Measurements from ENCODE around the gene C20orf204.

Gene C20orf204

GRCh38 chr20:64036346-64037198 lies 590 bp downstream of the C20orf204 start:
- no peak for TF ChIP-seq CTCF (IDR thresholded peaks at IDR 0.05; ENCODE audit: insufficient read depth, missing control alignments)
- DNase-seq (ENCODE audit: insufficient read length, low spot score) (no peak), FAIRE-seq (no peak)

GRCh38 chr20:64037199-64037497 lies 1.2 kb downstream of the C20orf204 start:
- no peak for TF ChIP-seq CTCF (IDR thresholded peaks at IDR 0.05; ENCODE audit: insufficient read depth, missing control alignments)
- no peak for DNase-seq (ENCODE audit: insufficient read length, low spot score)
- FAIRE-seq = no peak

GRCh38 chr20:64037498-64038213 lies 1.7 kb downstream of the C20orf204 start:
- FAIRE-seq (no peak), DNase-seq (ENCODE audit: insufficient read length, low spot score) (no peak)
- no peak for TF ChIP-seq CTCF (IDR thresholded peaks at IDR 0.05; ENCODE audit: insufficient read depth, missing control alignments)

GRCh38 chr20:64038224-64038564 lies 2.2 kb downstream of the C20orf204 start:
- no peak for TF ChIP-seq CTCF (IDR thresholded peaks at IDR 0.05; ENCODE audit: insufficient read depth, missing control alignments)
- FAIRE-seq (no peak), DNase-seq (ENCODE audit: insufficient read length, low spot score) (no peak)

- TF ChIP-seq CTCF (IDR thresholded peaks at IDR 0.05; ENCODE audit: insufficient read depth, missing control alignments) = peak; percentile 51
- FAIRE-seq = no peak
- DNase-seq (ENCODE audit: insufficient read length, low spot score) = peak; percentile 92
These were observed 2.7 kb downstream of the C20orf204 start for GRCh38 chr20:64038565-64039292.

- FAIRE-seq (no peak), DNase-seq (ENCODE audit: insufficient read length, low spot score) (no peak)
- TF ChIP-seq CTCF (IDR thresholded peaks at IDR 0.05; ENCODE audit: insufficient read depth, missing control alignments) = no peak
These were observed 3.5 kb downstream of the C20orf204 start for GRCh38 chr20:64039293-64040160.

All from D721Med (cell line).